Gastroesophageal sphincter (tissue), 4 donors: ENCODE data around the gene ZNF667. TPM values are rescaled to one million over a fixed set of nuclear protein-coding genes. Genes with fewer than 3 reads are reported as not detected.

Experiments
- ATAC-seq: fragments of 150-250 bp; one replicate; pipeline ENCODE4 v1.9.1; 2016; ENCODE audit warnings: mild to moderate bottlenecking, moderate library complexity
- H3K27ac ChIP-seq, 4 donors: fragments of 200-600 bp; sonication (generic) in 3 of 4; 1 replicate in 3 of 4; 2 replicates in 1 of 4; pipeline ENCODE4 v1.5.1; 2016 to 2019
- H3K27me3 ChIP-seq: fragments of 200-600 bp; sonication (generic); one replicate; pipeline ENCODE4 v1.5.1; 2019
- H3K36me3 ChIP-seq, 2 donors: fragments of 200-600 bp; sonication (generic); one replicate each; pipeline ENCODE4 v1.5.1; 2019; ENCODE audit warnings: control low read depth in 1 of 2
- H3K4me1 ChIP-seq, 3 donors: fragments of 200-600 bp; sonication (generic); 1 replicate in 2 of 3; 2 replicates in 1 of 3; pipeline ENCODE4 v1.5.1; 2016 to 2019; ENCODE audit warnings: control low read depth in 2 of 3
- H3K4me3 ChIP-seq, 2 donors: fragments of 200-600 bp; sonication (generic); one replicate each; pipeline ENCODE4 v1.5.1; 2019; ENCODE audit warnings: mild to moderate bottlenecking in 1 of 2, moderate library complexity in 1 of 2
- H3K9me3 ChIP-seq, 3 donors: fragments of 200-600 bp; sonication (generic); one replicate each; pipeline ENCODE4 v1.5.1; 2017 to 2019; ENCODE audit warnings: control low read depth in 2 of 3
- EP300 ChIP-seq: sonication (generic); formaldehyde crosslinking; IDR thresholded peaks from one replicate; pipeline ENCODE4 v1.6.1; 2017; ENCODE audit warnings: antibody characterized with exemption, mild to moderate bottlenecking
- POLR2A ChIP-seq, 2 donors: fragments of 450-650 bp; IDR thresholded peaks; one replicate each; pipeline ENCODE4 v1.6.1; 2017; ENCODE audit warnings: antibody characterized with exemption in 2 of 2, mild to moderate bottlenecking in 2 of 2, moderate library complexity in 1 of 2
- POLR2AphosphoS5 ChIP-seq: sonication (generic); formaldehyde crosslinking; IDR thresholded peaks from one replicate; pipeline ENCODE4 v1.6.1; 2017; ENCODE audit warnings: antibody characterized with exemption
- WGBS, 2 donors: methylation state at CpG; one replicate each; pipeline ENCODE4 v1.1.5; 2018; ENCODE audit warnings: low coverage in 1 of 2; 5-methylcytosine and 5-hydroxymethylcytosine counted together
- total RNA-seq, 4 donors: library from RNA; depleted of rRNA; stranded (reverse); fragments of >200 nt; gene quantifications; one replicate each; pipeline ENCODE4 v1.1.0, GENCODE V29; 2016
- TF ChIP-seq, protein P1 (sequence below), 4 experiments: fragments of 200-600 bp in 2 of 4; fragments of 450-650 bp in 2 of 4; sonication (generic) in 1 of 4; IDR thresholded peaks; one replicate each; pipeline ENCODE4 v1.5.1; 2017 to 2019; ENCODE audit warnings: antibody characterized with exemption in 4 of 4, mild to moderate bottlenecking in 2 of 4, moderate library complexity in 2 of 4

ZNF667 gene
- total RNA-seq, 4 donors from 2014 or later = 2.5 to 6.7 (median 3.4) TPM

DNA sequence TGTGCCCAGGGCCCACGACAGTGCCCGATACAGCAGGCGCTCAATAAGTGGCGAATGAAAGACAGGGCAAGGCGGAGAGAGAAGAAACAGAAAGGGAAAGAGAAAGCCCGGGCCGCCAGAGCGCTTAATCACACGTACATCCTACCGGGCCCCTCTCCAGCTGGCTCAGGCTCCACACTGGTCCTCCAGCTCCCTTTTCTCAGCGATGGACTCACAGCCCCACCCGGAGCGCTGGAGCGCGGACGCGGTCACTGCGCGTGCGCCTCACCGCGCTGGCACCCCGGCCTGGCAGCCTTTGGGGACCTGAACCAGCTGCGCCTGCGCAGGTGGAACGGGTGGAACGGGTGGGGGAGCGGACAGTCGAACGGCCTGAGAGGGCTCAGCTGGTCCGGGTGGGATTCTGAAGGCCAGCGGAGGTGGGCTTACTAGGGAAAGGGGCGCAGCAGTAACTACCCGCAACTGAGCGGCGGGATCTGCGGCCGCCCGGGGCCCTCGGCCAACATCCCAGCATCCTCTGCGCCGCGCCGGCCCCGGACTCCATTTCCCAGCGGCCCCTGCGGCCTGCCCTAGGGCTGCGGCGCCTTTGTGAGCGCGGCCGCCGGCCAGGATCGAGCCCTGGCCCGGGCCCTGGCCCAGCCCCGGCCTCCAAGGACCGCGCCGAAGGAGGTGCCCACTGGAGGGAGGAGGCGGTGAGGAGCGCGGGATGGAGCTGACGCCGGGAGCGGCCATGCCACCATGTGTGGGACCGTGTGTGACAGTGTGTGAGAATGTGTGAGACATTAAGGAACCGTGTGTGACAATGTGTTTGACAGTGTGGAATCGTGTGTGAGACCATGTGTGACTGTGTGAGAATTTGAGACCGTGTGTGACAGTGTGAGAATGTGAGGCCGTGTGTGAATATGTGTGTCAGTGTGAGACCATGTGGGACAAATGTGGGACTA is 73.1 kb downstream of the ZNF667 start, which contains the start of gene ZNF583:
TSS of gene ZNF583 (plus strand) at position 569 of the 941 bp plus-strand sequence. CDS start 2,783 bp downstream, outside the sequence.
- H3K9me3 ChIP-seq = peaks cover 0 to 55% (median 0%) of the 10 kb centered on the region in 3 donors
- WGBS, 2 donors = 0 to 1% methylated on average over 10 to 17 of the region's 70 CpGs
- H3K27me3 ChIP-seq = no peaks in the 10 kb centered on the region
- TF ChIP-seq EP300 (no peak), POLR2A (IDR thresholded peaks at IDR 0.05) (peak in 1 of 2 donors; percentile 28), POLR2AphosphoS5 (peak; percentile 44)
- TF ChIP-seq, protein P1, sequence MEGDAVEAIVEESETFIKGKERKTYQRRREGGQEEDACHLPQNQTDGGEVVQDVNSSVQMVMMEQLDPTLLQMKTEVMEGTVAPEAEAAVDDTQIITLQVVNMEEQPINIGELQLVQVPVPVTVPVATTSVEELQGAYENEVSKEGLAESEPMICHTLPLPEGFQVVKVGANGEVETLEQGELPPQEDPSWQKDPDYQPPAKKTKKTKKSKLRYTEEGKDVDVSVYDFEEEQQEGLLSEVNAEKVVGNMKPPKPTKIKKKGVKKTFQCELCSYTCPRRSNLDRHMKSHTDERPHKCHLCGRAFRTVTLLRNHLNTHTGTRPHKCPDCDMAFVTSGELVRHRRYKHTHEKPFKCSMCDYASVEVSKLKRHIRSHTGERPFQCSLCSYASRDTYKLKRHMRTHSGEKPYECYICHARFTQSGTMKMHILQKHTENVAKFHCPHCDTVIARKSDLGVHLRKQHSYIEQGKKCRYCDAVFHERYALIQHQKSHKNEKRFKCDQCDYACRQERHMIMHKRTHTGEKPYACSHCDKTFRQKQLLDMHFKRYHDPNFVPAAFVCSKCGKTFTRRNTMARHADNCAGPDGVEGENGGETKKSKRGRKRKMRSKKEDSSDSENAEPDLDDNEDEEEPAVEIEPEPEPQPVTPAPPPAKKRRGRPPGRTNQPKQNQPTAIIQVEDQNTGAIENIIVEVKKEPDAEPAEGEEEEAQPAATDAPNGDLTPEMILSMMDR (IDR thresholded peaks at IDR 0.05) = no peak
- H3K4me3 ChIP-seq = peak within 1 kb of the TSS; percentile 40 to 79
- peak; percentile 99 for ATAC-seq
- peak within 1 kb of the TSS; percentile 63 to 96 (median 96) for H3K27ac ChIP-seq
- H3K36me3 ChIP-seq = peaks cover 2 to 49% of the 10 kb centered on the region in 2 donors
- H3K4me1 ChIP-seq = peaks cover 0 to 25% (median 6%) of the 10 kb centered on the region in 3 donors

DNA sequence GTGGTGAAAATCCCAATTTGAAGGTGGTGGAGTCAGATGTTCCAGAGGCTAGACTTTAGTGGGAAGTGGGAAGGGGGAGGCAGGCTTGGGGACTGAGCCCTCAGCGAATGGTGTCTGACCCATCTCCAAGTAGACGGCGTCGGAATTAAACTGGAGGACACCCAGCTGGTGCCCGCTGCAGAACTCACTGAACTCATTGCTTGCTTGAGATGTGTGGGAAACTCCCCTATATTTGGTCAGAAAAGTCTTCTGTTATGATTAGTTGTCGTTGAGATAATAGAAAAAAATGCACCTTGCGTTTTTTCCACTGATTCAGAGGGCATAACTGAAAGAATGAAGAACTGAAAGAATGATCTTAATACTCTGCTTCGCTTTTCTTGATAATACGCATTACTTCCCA is 73.9 kb downstream of the ZNF667 start:
- TF ChIP-seq POLR2A (IDR thresholded peaks at IDR 0.05) = no peak
- Histone ChIP-seq H3K4me1 (peaks cover 0 to 25% (median 6%) of the 10 kb centered on the region in 3 donors), H3K9me3 (peaks cover 0 to 47% (median 0%) of the 10 kb centered on the region in 3 donors), H3K27ac (peak overlapping the region; percentile 19 to 96 (median 96)), H3K36me3 (peaks cover 0 to 49% of the 10 kb centered on the region in 2 donors), H3K4me3 (peak overlapping the region; percentile 40 to 79), H3K27me3 (no peaks in the 10 kb centered on the region)
- 4 to 14% methylated on average over 5 to 9 of the region's 9 CpGs for WGBS, 2 donors
- no peak for ATAC-seq

- H3K27me3 ChIP-seq = no peaks in the 10 kb centered on the region
- no peak overlapping the region for H3K27ac ChIP-seq
- peaks cover 0 to 22% (median 6%) of the 10 kb centered on the region in 3 donors for H3K4me1 ChIP-seq
- H3K9me3 ChIP-seq = peaks cover 0 to 29% (median 0%) of the 10 kb centered on the region in 3 donors
- no peak overlapping the region for H3K4me3 ChIP-seq
- no peak for ATAC-seq
- TF ChIP-seq, protein P1 (IDR thresholded peaks at IDR 0.05) = no peak
- TF ChIP-seq EP300 (no peak), POLR2A (IDR thresholded peaks at IDR 0.05) (no peak), POLR2AphosphoS5 (no peak)
- 100% methylated on average over 1 to 2 of the region's 4 CpGs for WGBS, 2 donors
- H3K36me3 ChIP-seq = peaks cover 0 to 49% of the 10 kb centered on the region in 2 donors
Observed at GRCh38 chr19:56400485-56400884, 76.7 kb downstream of the ZNF667 start.

GRCh38 chr19:56398809-56399208 is 78.3 kb downstream of the ZNF667 start:
- peaks cover 0 to 49% of the 10 kb centered on the region in 2 donors for H3K36me3 ChIP-seq
- no peak for TF ChIP-seq POLR2AphosphoS5
- TF ChIP-seq, protein P1 (IDR thresholded peaks at IDR 0.05) = no peak
- TF ChIP-seq EP300 = no peak
- no peak for TF ChIP-seq POLR2A (IDR thresholded peaks at IDR 0.05)
- 75 to 100% methylated on average over 5 of the region's 5 CpGs for whole genome bisulfite sequencing, 2 donors
- no peak overlapping the region for H3K27ac ChIP-seq
- H3K4me1 ChIP-seq = peaks cover 0 to 10% (median 6%) of the 10 kb centered on the region in 3 donors
- H3K9me3 ChIP-seq = peaks cover 0 to 32% (median 0%) of the 10 kb centered on the region in 3 donors
- ATAC-seq = no peak
- no peaks in the 10 kb centered on the region for H3K27me3 ChIP-seq
- no peak overlapping the region for H3K4me3 ChIP-seq

DNA sequence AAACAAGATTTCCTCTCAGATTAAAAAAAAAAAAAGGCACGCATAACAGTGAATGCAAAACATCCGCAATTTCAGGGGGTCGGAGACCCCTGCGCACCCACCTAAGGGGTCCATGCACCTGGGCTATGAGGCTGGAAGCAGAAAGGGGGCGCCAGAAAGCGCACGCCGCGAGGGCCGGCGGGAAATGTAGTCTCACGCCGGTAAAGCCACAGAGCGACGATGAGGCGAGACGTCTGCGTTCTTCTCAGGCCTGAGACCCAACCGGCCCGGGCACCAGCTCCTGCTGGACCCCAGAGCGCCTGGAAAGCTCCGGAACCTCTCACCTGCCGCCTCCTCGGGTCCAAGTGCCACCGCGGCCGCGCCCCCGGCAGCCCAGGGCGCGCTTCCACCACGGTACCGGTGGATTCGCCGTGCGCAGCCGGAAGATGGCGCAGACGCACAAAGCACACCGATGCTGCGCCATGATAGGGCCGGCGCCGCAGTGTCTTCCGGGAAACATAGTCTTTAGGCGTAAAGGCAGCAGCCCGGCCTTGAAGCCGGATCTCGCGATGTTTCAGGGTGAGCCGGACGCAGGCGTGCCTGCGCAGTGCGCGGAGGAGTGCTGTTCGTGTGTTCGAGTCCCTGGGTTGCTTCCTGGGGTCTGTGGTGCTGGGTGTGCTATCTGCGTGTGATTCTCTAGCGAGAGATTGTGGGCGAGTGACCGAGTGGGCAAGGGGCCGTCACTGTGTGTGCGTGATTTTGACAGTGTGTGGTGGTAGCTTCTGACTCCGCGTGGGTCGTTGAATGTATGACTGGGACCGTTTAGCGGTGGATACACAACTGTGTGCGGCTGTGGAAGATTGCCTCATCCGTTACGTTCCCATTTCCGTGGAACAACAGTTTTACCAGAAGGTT is 83.8 kb downstream of the ZNF667 start, which contains the start of gene ZNF582:
TSS of gene ZNF582 (minus strand) at position 416 of the 894 bp plus-strand sequence. CDS start 1,782 bp downstream, outside the sequence.
- Histone ChIP-seq H3K9me3 (peaks cover 0 to 3% (median 0%) of the 10 kb centered on the region in 3 donors), H3K36me3 (peaks cover 0 to 55% of the 10 kb centered on the region in 2 donors), H3K27ac (peak within 1 kb of the TSS; percentile 72 to 96 (median 92)), H3K27me3 (no peaks in the 10 kb centered on the region), H3K4me1 (peaks cover 0 to 12% (median 0%) of the 10 kb centered on the region in 3 donors), H3K4me3 (peak within 1 kb of the TSS; percentile 69 to 84)
- TF ChIP-seq POLR2A (IDR thresholded peaks at IDR 0.05) = peak; percentile 48 to 54
- TF ChIP-seq POLR2AphosphoS5 = peak; percentile 66
- TF ChIP-seq, protein P1 (IDR thresholded peaks at IDR 0.05) = peak; percentile 59 to 80 (median 64)
- TF ChIP-seq EP300 = no peak
- 6 to 8% methylated on average over 12 to 14 of the region's 73 CpGs for WGBS, 2 donors
- peak; percentile 100 for ATAC-seq
